ENCODE data around the gene RPTOR.

- TF ChIP-seq TAF1 (IDR thresholded peaks at IDR 0.05; ENCODE audit: borderline replicate concordance, low read depth, low read length) (no peak), PAX8 (IDR thresholded peaks at IDR 0.05) (no peak), POLR2A (IDR thresholded peaks at IDR 0.05; ENCODE audit: low read depth, low read length) (no peak), SMC3 (IDR thresholded peaks at IDR 0.05; ENCODE audit: borderline replicate concordance, low read length) (no peak), SREBF2 (IDR thresholded peaks at IDR 0.05; ENCODE audit: low read length) (no peak), ZBTB33 (IDR thresholded peaks at IDR 0.05) (no peak), SIN3A (IDR thresholded peaks at IDR 0.05; ENCODE audit: low read depth, low read length) (no peak)
- TF ChIP-seq, protein P1, sequence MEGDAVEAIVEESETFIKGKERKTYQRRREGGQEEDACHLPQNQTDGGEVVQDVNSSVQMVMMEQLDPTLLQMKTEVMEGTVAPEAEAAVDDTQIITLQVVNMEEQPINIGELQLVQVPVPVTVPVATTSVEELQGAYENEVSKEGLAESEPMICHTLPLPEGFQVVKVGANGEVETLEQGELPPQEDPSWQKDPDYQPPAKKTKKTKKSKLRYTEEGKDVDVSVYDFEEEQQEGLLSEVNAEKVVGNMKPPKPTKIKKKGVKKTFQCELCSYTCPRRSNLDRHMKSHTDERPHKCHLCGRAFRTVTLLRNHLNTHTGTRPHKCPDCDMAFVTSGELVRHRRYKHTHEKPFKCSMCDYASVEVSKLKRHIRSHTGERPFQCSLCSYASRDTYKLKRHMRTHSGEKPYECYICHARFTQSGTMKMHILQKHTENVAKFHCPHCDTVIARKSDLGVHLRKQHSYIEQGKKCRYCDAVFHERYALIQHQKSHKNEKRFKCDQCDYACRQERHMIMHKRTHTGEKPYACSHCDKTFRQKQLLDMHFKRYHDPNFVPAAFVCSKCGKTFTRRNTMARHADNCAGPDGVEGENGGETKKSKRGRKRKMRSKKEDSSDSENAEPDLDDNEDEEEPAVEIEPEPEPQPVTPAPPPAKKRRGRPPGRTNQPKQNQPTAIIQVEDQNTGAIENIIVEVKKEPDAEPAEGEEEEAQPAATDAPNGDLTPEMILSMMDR (IDR thresholded peaks at IDR 0.05 in 2 of 3, conservative IDR thresholded peaks at IDR 0.05 in 1 of 3; ENCODE audit: control insufficient read depth in 2 of 3, extremely low read depth in 1 of 3, insufficient read depth in 1 of 3, low read depth in 3 of 3, low read length in 3 of 3): no peak
Measured at GRCh38 chr17:80692931-80693467, 148.4 kb downstream of the RPTOR start.
